HEK293 (cell line): Measurements from ENCODE around the gene ZFP36.

Experiments used
- GLI4 ChIP-seq: fragments of 450-650 bp; formaldehyde crosslinking; IDR thresholded peaks from 2 replicates; pipeline ENCODE4 v1.5.1; 2016; ENCODE audit warnings: missing biosample characterization, missing genetic modification characterization
- MYNN ChIP-seq: fragments of 450-650 bp; formaldehyde crosslinking; IDR thresholded peaks from 2 replicates; pipeline ENCODE4 v1.5.1; 2016; ENCODE audit warnings: missing biosample characterization, missing genetic modification characterization, borderline replicate concordance
- SALL2 ChIP-seq: fragments of 450-650 bp; formaldehyde crosslinking; IDR thresholded peaks from 2 replicates; pipeline ENCODE4 v1.5.0; 2017; ENCODE audit warnings: missing biosample characterization, mild to moderate bottlenecking, missing genetic modification characterization, borderline replicate concordance
- SP2 ChIP-seq: fragments of 450-650 bp; formaldehyde crosslinking; IDR thresholded peaks from 2 replicates; pipeline ENCODE4 v1.5.1; 2016; ENCODE audit warnings: missing biosample characterization, missing genetic modification characterization
- ZBTB7A ChIP-seq: fragments of 450-650 bp; formaldehyde crosslinking; IDR thresholded peaks from 2 replicates; pipeline ENCODE4 v1.5.1; 2016; ENCODE audit warnings: low read depth, missing biosample characterization, missing genetic modification characterization
- ZNF24 ChIP-seq: fragments of 450-650 bp; formaldehyde crosslinking; IDR thresholded peaks from 2 replicates; pipeline ENCODE4 v1.5.1; 2016; ENCODE audit warnings: missing biosample characterization, missing genetic modification characterization
- ZNF366 ChIP-seq: fragments of 450-650 bp; formaldehyde crosslinking; conservative IDR thresholded peaks from 2 replicates; pipeline ENCODE4 v1.5.1; 2016; ENCODE audit warnings: missing biosample characterization, missing genetic modification characterization
- ZNF529 ChIP-seq: fragments of 450-650 bp; formaldehyde crosslinking; IDR thresholded peaks from 2 replicates; pipeline ENCODE4 v1.5.1; 2017; ENCODE audit warnings: missing genetic modification characterization, missing biosample characterization; ENCODE audit not compliant: insufficient replicate concordance
- ZNF596 ChIP-seq: fragments of 450-650 bp; IDR thresholded peaks from 2 replicates; pipeline ENCODE4 v1.5.0; 2018; ENCODE audit warnings: missing biosample characterization, mild to moderate bottlenecking, missing genetic modification characterization, moderate library complexity
- TF ChIP-seq, protein P1 (sequence below): fragments of 450-650 bp; formaldehyde crosslinking; IDR thresholded peaks from 2 replicates; pipeline ENCODE4 v1.5.1; 2016; ENCODE audit warnings: missing biosample characterization, missing genetic modification characterization
- TF ChIP-seq, protein P2 (sequence below): fragments of 450-650 bp; formaldehyde crosslinking; IDR thresholded peaks from 2 replicates; pipeline ENCODE4 v1.5.1; 2016; ENCODE audit warnings: missing biosample characterization, missing genetic modification characterization

DNA sequence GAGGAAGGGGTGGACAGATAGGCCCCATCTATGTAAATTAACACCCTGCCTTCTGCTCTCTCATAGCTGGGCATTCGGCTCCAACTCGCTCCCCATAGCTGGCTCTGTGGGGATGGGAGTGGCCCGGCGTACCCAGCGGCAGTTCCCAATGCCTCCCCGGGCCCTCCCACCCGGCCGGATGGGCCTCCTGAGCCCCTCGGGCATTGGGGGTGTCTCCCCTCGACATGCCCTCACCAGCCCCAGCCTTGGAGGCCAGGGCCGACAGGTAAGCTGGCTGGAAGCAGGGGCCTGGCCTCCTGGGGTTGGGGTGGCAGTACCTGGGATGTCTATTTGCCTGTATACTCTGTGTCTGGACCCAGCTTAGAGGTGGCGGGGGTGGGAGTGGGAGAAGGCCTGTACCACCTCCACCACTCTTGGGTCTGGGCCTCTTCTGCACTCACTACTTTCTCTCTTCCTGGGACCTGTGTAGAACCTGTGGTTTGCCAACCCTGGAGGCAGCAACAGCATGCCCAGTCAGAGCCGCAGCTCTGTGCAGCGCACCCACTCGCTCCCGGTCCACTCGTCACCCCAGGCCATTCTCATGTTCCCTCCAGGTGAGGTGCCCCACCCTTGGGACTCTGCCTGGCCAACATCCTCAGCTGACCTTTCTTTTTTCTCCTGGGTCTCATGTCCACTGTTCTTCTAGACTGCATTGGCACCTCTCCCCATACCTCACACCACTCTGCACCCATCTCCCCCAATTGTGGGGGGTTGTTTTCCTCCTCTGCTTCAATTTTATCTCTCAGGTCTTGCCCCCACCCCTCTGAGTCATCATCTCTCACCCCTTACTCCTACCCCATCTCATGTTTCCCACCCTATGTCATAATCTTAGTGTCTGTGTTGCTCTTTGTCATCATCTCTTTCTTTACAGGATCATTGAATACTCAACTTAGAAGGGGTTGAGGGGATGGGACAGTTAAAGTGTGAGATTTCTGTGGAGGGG, 25.8 kb upstream of the ZFP36 start:
- TF ChIP-seq, protein P1, sequence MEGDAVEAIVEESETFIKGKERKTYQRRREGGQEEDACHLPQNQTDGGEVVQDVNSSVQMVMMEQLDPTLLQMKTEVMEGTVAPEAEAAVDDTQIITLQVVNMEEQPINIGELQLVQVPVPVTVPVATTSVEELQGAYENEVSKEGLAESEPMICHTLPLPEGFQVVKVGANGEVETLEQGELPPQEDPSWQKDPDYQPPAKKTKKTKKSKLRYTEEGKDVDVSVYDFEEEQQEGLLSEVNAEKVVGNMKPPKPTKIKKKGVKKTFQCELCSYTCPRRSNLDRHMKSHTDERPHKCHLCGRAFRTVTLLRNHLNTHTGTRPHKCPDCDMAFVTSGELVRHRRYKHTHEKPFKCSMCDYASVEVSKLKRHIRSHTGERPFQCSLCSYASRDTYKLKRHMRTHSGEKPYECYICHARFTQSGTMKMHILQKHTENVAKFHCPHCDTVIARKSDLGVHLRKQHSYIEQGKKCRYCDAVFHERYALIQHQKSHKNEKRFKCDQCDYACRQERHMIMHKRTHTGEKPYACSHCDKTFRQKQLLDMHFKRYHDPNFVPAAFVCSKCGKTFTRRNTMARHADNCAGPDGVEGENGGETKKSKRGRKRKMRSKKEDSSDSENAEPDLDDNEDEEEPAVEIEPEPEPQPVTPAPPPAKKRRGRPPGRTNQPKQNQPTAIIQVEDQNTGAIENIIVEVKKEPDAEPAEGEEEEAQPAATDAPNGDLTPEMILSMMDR (tag by site-specific recombination), result no peak
- TF ChIP-seq SALL2 (tag by site-specific recombination), result no peak
- TF ChIP-seq ZNF366 (tag by site-specific recombination), result no peak
- TF ChIP-seq SP2 (tag by site-specific recombination), result no peak
- TF ChIP-seq, protein P2, sequence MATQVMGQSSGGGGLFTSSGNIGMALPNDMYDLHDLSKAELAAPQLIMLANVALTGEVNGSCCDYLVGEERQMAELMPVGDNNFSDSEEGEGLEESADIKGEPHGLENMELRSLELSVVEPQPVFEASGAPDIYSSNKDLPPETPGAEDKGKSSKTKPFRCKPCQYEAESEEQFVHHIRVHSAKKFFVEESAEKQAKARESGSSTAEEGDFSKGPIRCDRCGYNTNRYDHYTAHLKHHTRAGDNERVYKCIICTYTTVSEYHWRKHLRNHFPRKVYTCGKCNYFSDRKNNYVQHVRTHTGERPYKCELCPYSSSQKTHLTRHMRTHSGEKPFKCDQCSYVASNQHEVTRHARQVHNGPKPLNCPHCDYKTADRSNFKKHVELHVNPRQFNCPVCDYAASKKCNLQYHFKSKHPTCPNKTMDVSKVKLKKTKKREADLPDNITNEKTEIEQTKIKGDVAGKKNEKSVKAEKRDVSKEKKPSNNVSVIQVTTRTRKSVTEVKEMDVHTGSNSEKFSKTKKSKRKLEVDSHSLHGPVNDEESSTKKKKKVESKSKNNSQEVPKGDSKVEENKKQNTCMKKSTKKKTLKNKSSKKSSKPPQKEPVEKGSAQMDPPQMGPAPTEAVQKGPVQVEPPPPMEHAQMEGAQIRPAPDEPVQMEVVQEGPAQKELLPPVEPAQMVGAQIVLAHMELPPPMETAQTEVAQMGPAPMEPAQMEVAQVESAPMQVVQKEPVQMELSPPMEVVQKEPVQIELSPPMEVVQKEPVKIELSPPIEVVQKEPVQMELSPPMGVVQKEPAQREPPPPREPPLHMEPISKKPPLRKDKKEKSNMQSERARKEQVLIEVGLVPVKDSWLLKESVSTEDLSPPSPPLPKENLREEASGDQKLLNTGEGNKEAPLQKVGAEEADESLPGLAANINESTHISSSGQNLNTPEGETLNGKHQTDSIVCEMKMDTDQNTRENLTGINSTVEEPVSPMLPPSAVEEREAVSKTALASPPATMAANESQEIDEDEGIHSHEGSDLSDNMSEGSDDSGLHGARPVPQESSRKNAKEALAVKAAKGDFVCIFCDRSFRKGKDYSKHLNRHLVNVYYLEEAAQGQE (tag by site-specific recombination), result no peak
- no peak for TF ChIP-seq ZNF596 (tag by site-specific recombination)
- no peak for TF ChIP-seq ZBTB7A (tag by site-specific recombination)
- no peak for TF ChIP-seq ZNF529 (tag by site-specific recombination)
- no peak for TF ChIP-seq MYNN (tag by site-specific recombination)
- TF ChIP-seq ZNF24, result no peak
- TF ChIP-seq GLI4 (tag by site-specific recombination), result no peak
